ENCODE data around the gene B3GAT3. TPM values are rescaled to one million over a fixed set of nuclear protein-coding genes. Genes with fewer than 3 reads are reported as not detected.

B3GAT3 gene
- total RNA-seq, 2 donors from 2014 or later, result 21.8 to 37.7 TPM

DNA sequence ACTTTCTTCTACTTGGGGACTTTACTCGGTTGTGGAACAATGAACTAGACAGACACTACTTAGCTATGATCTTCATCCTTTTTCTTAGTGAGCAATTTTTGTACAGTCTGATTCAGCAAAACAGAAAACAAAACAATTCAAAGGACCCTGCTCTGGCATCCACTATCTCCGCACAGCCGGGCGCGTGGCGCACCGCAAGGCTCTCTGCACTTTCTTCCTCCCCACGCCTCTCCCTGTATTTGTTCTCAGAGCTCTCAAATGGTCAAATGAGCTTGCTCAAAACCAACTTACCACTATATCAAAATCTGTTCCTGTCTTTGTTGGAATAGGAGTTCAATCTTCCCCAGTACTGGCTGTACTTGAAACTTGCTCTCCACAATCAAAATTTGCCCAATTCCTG lies 55.5 kb downstream of the B3GAT3 start:
- no peaks in the 10 kb centered on the region for H3K9me3 ChIP-seq
- H3K27me3 ChIP-seq, result no peaks in the 10 kb centered on the region
- intact Hi-C loops (cut with DNase I), result no loop called here
- H3K4me3 ChIP-seq, result no peak overlapping the region
- TF ChIP-seq, protein P1, sequence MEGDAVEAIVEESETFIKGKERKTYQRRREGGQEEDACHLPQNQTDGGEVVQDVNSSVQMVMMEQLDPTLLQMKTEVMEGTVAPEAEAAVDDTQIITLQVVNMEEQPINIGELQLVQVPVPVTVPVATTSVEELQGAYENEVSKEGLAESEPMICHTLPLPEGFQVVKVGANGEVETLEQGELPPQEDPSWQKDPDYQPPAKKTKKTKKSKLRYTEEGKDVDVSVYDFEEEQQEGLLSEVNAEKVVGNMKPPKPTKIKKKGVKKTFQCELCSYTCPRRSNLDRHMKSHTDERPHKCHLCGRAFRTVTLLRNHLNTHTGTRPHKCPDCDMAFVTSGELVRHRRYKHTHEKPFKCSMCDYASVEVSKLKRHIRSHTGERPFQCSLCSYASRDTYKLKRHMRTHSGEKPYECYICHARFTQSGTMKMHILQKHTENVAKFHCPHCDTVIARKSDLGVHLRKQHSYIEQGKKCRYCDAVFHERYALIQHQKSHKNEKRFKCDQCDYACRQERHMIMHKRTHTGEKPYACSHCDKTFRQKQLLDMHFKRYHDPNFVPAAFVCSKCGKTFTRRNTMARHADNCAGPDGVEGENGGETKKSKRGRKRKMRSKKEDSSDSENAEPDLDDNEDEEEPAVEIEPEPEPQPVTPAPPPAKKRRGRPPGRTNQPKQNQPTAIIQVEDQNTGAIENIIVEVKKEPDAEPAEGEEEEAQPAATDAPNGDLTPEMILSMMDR (IDR thresholded peaks at IDR 0.05), result no peak
- peaks cover 10% of the 10 kb centered on the region for H3K36me3 ChIP-seq
- DNase-seq, result no peak
- no peaks in the 10 kb centered on the region for H3K4me1 ChIP-seq
- no peak overlapping the region for H3K9ac ChIP-seq (ENCODE audit: low read depth in 2 of 2, low read length in 2 of 2)
- H3K27ac ChIP-seq, result no peak overlapping the region

Small RNAs within 50 kb of the gene (microRNA-seq; reads per million reads assigned to microRNA genes)
- gene MIR6747, result not detected

Other genes starting within 250 kb of the B3GAT3 start
- gene SCGB1A1, start 203.0 kb downstream of the B3GAT3 start, total RNA-seq, result 1 to 10 TPM in 1 of 2 donors, not detected in 1; 2.3 TPM
- 100 to 1,000 TPM; 458 to 631 TPM for gene AHNAK, start 75.2 kb downstream of the B3GAT3 start, total RNA-seq
- gene EEF1G, start 48.1 kb downstream of the B3GAT3 start, total RNA-seq, result 1,000 to 10,000 TPM; 1,328 to 1,358 TPM
- 10 to 100 TPM; 11.1 to 26.2 TPM for gene TUT1, start 30.5 kb downstream of the B3GAT3 start, total RNA-seq
- gene MTA2, start 20.1 kb downstream of the B3GAT3 start, total RNA-seq, result 100 to 1,000 TPM in 1 of 2 donors, 10 to 100 TPM in 1; 91.0 to 133 TPM
- 10 to 100 TPM; 37.5 to 58.7 TPM for gene EML3, start 9.2 kb downstream of the B3GAT3 start, total RNA-seq
- 1 to 10 TPM; 3.2 to 3.6 TPM for gene ROM1, start 8.7 kb downstream of the B3GAT3 start, total RNA-seq
- 100 to 1,000 TPM; 252 to 303 TPM for gene GANAB, start 24.6 kb upstream of the B3GAT3 start, total RNA-seq
- gene INTS5, start 31.3 kb upstream of the B3GAT3 start, total RNA-seq, result 10 to 100 TPM; 19.1 to 27.7 TPM
- gene C11orf98, start 43.2 kb upstream of the B3GAT3 start, total RNA-seq, result 100 to 1,000 TPM in 1 of 2 donors, 10 to 100 TPM in 1; 57.9 to 105 TPM
- 10 to 100 TPM in 1 of 2 donors, 1 to 10 TPM in 1; 9.4 to 27.0 TPM for gene CSKMT, start 43.3 kb upstream of the B3GAT3 start, total RNA-seq
- 10 to 100 TPM; 13.9 to 23.2 TPM for gene UQCC3, start 49.7 kb upstream of the B3GAT3 start, total RNA-seq
- 10 to 100 TPM in 1 of 2 donors, 1 to 10 TPM in 1; 7.1 to 12.3 TPM for gene LBHD1, start 50.3 kb upstream of the B3GAT3 start, total RNA-seq
- 10 to 100 TPM; 74.8 to 87.8 TPM for gene UBXN1, start 57.1 kb upstream of the B3GAT3 start, total RNA-seq
- gene LRRN4CL, start 67.5 kb upstream of the B3GAT3 start, total RNA-seq, result 1 to 10 TPM in 1 of 2 donors, under 1 TPM in 1; 0.82 to 3.3 TPM
- gene BSCL2, start 85.4 kb upstream of the B3GAT3 start, total RNA-seq, result 10 to 100 TPM; 36.5 to 65.5 TPM
- under 1 TPM in 1 of 2 donors, not detected in 1; 0.56 TPM for gene GNG3, start 85.7 kb upstream of the B3GAT3 start, total RNA-seq
- gene HNRNPUL2, start 105.5 kb upstream of the B3GAT3 start, total RNA-seq, result 10 to 100 TPM; 50.5 to 59.3 TPM
- 10 to 100 TPM; 34.2 to 39.8 TPM for gene TTC9C, start 106.5 kb upstream of the B3GAT3 start, total RNA-seq
- gene ZBTB3, start 132.2 kb upstream of the B3GAT3 start, total RNA-seq, result 10 to 100 TPM; 10.8 to 18.7 TPM
- gene POLR2G, start 139.6 kb upstream of the B3GAT3 start, total RNA-seq, result 10 to 100 TPM; 40.3 to 54.5 TPM
- gene TAF6L, start 149.4 kb upstream of the B3GAT3 start, total RNA-seq, result 10 to 100 TPM; 15.3 to 26.6 TPM
- gene TMEM179B, start 165.4 kb upstream of the B3GAT3 start, total RNA-seq, result 10 to 100 TPM; 46.7 to 54.5 TPM
- gene TMEM223, start 170.0 kb upstream of the B3GAT3 start, total RNA-seq, result 10 to 100 TPM; 15.8 to 26.0 TPM
- 10 to 100 TPM; 39.2 to 50.9 TPM for gene NXF1, start 183.5 kb upstream of the B3GAT3 start, total RNA-seq
- 10 to 100 TPM; 38.0 to 43.3 TPM for gene STX5, start 210.1 kb upstream of the B3GAT3 start, total RNA-seq
- not detected for gene TEX54, start 210.9 kb upstream of the B3GAT3 start, total RNA-seq
- gene WDR74, start 217.6 kb upstream of the B3GAT3 start, total RNA-seq, result 10 to 100 TPM; 27.4 to 43.3 TPM

Data from colonic mucosa (tissue), 4 donors.